Keratinocyte (primary cell): ENCODE data around the gene C19orf47.

Experiments
- EZH2 ChIP-seq: IDR thresholded peaks from one replicate; pipeline ENCODE4 v1.6.1; 2012; ENCODE audit warnings: inconsistent platforms, mild to moderate bottlenecking, low read length, moderate library complexity
- TF ChIP-seq, protein P1 (sequence below), 3 experiments: IDR thresholded peaks in 1 of 3; conservative IDR thresholded peaks in 1 of 3; optimal IDR thresholded peaks in 1 of 3; 2 replicates in 2 of 3; 3 replicates in 1 of 3; pipeline versions ENCODE3 to v1.5.1; 2011; ENCODE audit warnings: low read length in 3 of 3, mild to moderate bottlenecking in 3 of 3, moderate library complexity in 2 of 3, control low read depth in 1 of 3, inconsistent platforms in 1 of 3; ENCODE audit not compliant: insufficient read depth in 2 of 3; ENCODE audit errors: extremely low read depth in 1 of 3

DNA sequence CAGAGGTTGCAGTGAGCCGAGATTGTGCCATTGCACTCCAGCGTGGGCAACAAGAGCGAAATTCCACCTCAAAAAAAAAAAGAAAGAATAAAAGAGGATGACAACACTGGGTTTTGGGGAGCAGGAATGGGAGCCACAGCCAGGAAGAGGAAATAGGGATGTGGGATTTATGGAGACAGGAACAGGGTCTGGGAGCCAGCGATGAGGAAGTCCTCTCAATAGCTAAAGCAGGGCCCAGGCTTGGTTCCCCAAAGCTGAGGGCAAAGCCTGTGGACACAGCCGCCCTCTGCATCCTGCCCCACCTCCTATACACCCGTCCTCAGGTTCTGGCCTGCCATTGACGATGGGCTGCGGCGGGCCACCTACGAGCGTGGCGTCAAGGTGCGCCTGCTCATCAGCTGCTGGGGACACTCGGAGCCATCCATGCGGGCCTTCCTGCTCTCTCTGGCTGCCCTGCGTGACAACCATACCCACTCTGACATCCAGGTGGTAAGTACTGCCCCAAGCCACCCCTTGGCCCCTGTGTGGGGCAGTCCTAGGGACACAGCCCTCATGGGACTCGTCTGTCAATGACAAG lies 28.2 kb upstream of the C19orf47 start:
- TF ChIP-seq, protein P1, sequence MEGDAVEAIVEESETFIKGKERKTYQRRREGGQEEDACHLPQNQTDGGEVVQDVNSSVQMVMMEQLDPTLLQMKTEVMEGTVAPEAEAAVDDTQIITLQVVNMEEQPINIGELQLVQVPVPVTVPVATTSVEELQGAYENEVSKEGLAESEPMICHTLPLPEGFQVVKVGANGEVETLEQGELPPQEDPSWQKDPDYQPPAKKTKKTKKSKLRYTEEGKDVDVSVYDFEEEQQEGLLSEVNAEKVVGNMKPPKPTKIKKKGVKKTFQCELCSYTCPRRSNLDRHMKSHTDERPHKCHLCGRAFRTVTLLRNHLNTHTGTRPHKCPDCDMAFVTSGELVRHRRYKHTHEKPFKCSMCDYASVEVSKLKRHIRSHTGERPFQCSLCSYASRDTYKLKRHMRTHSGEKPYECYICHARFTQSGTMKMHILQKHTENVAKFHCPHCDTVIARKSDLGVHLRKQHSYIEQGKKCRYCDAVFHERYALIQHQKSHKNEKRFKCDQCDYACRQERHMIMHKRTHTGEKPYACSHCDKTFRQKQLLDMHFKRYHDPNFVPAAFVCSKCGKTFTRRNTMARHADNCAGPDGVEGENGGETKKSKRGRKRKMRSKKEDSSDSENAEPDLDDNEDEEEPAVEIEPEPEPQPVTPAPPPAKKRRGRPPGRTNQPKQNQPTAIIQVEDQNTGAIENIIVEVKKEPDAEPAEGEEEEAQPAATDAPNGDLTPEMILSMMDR (optimal IDR thresholded peaks at IDR 0.05 in 1 of 3, IDR thresholded peaks at IDR 0.05 in 1 of 3, conservative IDR thresholded peaks at IDR 0.05 in 1 of 3; ENCODE audit: extremely low read depth in 1 of 3, insufficient read depth in 2 of 3, low read length in 3 of 3), result no peak
- TF ChIP-seq EZH2, result no peak
